MM.1S (cell line): ENCODE results near the gene ITGB5.

Experiments used
- EZH2 ChIP-seq: fragments of 300-600 bp; sonication (generic); optimal IDR thresholded peaks from 2 replicates; pipeline ENCODE3; 2017; ENCODE audit warnings: low read depth, mild to moderate bottlenecking, antibody characterized with exemption, low read length, mixed read lengths
- EZH2phosphoT487 ChIP-seq: fragments of 300-600 bp; sonication (generic); IDR thresholded peaks from 2 replicates; pipeline ENCODE4 v1.6.1; 2018; ENCODE audit warnings: antibody characterized with exemption, low read length
- TF ChIP-seq, protein P1 (sequence below): fragments of 300-600 bp; sonication (generic); IDR thresholded peaks from 2 replicates; pipeline ENCODE4 v1.5.1; 2016; ENCODE audit warnings: antibody characterized with exemption, low read length, mixed read lengths

DNA sequence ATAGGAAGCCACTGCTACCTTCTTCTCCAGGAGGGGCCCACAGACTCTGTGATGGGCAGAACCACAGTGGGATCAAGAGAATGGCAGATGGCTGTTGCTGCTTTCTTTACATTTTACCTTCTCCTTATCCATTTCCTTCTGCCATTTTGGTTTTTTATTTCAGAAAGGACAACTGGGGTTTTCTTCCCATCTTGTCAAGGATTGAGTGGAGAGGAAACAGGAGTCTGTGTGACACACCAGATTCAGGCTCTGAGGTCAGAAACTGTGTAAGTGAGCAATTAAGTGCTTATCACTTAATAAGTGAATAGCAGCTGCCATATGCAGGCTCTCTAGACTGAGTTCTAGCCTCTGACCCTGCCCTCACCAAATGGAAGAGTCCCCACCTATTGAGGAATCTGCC lies 47.3 kb downstream of the ITGB5 start:
- TF ChIP-seq, protein P1, sequence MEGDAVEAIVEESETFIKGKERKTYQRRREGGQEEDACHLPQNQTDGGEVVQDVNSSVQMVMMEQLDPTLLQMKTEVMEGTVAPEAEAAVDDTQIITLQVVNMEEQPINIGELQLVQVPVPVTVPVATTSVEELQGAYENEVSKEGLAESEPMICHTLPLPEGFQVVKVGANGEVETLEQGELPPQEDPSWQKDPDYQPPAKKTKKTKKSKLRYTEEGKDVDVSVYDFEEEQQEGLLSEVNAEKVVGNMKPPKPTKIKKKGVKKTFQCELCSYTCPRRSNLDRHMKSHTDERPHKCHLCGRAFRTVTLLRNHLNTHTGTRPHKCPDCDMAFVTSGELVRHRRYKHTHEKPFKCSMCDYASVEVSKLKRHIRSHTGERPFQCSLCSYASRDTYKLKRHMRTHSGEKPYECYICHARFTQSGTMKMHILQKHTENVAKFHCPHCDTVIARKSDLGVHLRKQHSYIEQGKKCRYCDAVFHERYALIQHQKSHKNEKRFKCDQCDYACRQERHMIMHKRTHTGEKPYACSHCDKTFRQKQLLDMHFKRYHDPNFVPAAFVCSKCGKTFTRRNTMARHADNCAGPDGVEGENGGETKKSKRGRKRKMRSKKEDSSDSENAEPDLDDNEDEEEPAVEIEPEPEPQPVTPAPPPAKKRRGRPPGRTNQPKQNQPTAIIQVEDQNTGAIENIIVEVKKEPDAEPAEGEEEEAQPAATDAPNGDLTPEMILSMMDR = no peak
- no peak for TF ChIP-seq EZH2
- no peak for TF ChIP-seq EZH2phosphoT487
